Trophoblast cell (in vitro differentiated cells and primary cell): ENCODE results near the gene SP8.
A peak's percentile ranks its signal among the peaks of the same experiment; 100 is the strongest.

Experiments used
- DNase-seq, 2 donors: peaks; one replicate each; pipeline ENCODE4 v3.0.0-alpha.2; 2016
- H2AFZ ChIP-seq: 2 replicates; pipeline ENCODE4 v1.6.1; 2013; ENCODE audit warnings: low read length, moderate library complexity, mild to moderate bottlenecking; ENCODE audit not compliant: insufficient read depth, poor library complexity
- H2AK5ac ChIP-seq: 2 replicates; pipeline ENCODE4 v1.6.1; 2013; ENCODE audit warnings: mild to moderate bottlenecking, low read length
- H2BK120ac ChIP-seq: 2 replicates; pipeline ENCODE4 v1.6.1; 2013; ENCODE audit warnings: low read length, mild to moderate bottlenecking, moderate library complexity; ENCODE audit not compliant: insufficient read depth, poor library complexity
- H2BK12ac ChIP-seq: 2 replicates; pipeline ENCODE4 v1.6.1; 2013; ENCODE audit warnings: mild to moderate bottlenecking, low read length, moderate library complexity
- H2BK5ac ChIP-seq: 2 replicates; pipeline ENCODE4 v1.6.1; 2013; ENCODE audit warnings: low read length, low read depth, moderate library complexity, mild to moderate bottlenecking; ENCODE audit not compliant: poor library complexity
- H3K14ac ChIP-seq: 2 replicates; pipeline ENCODE4 v1.6.1; 2013; ENCODE audit warnings: mild to moderate bottlenecking, low read length
- H3K18ac ChIP-seq: 2 replicates; pipeline ENCODE4 v1.6.1; 2013; ENCODE audit warnings: mild to moderate bottlenecking, low read length
- H3K23ac ChIP-seq: 2 replicates; pipeline ENCODE4 v1.6.1; 2013; ENCODE audit warnings: low read length
- H3K27ac ChIP-seq: 2 replicates; pipeline ENCODE4 v1.5.1; 2013; ENCODE audit warnings: low read depth, mild to moderate bottlenecking, inconsistent platforms, low read length, moderate library complexity
- H3K27me3 ChIP-seq: 2 replicates; pipeline ENCODE4 v1.6.1; 2013; ENCODE audit warnings: inconsistent platforms, mild to moderate bottlenecking, low read length, moderate library complexity; ENCODE audit not compliant: insufficient read depth
- H3K36me3 ChIP-seq, 2 experiments: 1 replicate in 1 of 2; 2 replicates in 1 of 2; pipeline ENCODE4 v1.6.1; 2013; ENCODE audit warnings: low read length in 2 of 2, mild to moderate bottlenecking in 2 of 2, moderate library complexity in 1 of 2; ENCODE audit not compliant: insufficient read depth in 2 of 2, control insufficient read depth in 1 of 2
- H3K4ac ChIP-seq: 2 replicates; pipeline ENCODE4 v1.6.1; 2013; ENCODE audit warnings: low read depth, mild to moderate bottlenecking, low read length, moderate library complexity
- H3K4me1 ChIP-seq, 2 experiments: 1 replicate in 1 of 2; 2 replicates in 1 of 2; pipeline ENCODE4 v1.6.1; 2013; ENCODE audit warnings: low read length in 2 of 2, mild to moderate bottlenecking in 2 of 2, moderate library complexity in 1 of 2; ENCODE audit not compliant: insufficient read depth in 2 of 2, control insufficient read depth in 1 of 2
- H3K4me2 ChIP-seq: 2 replicates; pipeline ENCODE4 v1.6.1; 2013; ENCODE audit warnings: inconsistent platforms, mild to moderate bottlenecking, low read length, moderate library complexity
- H3K4me3 ChIP-seq: 2 replicates; pipeline ENCODE4 v1.5.1; 2013; ENCODE audit warnings: mild to moderate bottlenecking, low read depth, low read length, inconsistent platforms
- H3K79me1 ChIP-seq: one replicate; pipeline ENCODE4 v1.6.1; 2013; ENCODE audit warnings: low read length
- H3K79me2 ChIP-seq: 2 replicates; pipeline ENCODE4 v1.6.1; 2013; ENCODE audit warnings: low read length, mild to moderate bottlenecking; ENCODE audit not compliant: control insufficient read depth, insufficient read depth, poor library complexity
- H3K9ac ChIP-seq: 2 replicates; pipeline ENCODE4 v1.6.1; 2013; ENCODE audit warnings: mild to moderate bottlenecking, low read length
- H3K9me3 ChIP-seq: 2 replicates; pipeline ENCODE4 v1.6.1; 2013; ENCODE audit warnings: low read depth, mild to moderate bottlenecking, control low read depth, inconsistent platforms, low read length; ENCODE audit not compliant: insufficient read depth
- H4K12ac ChIP-seq: 2 replicates; pipeline ENCODE4 v1.6.1; 2013; ENCODE audit warnings: low read depth, mild to moderate bottlenecking, low read length, moderate library complexity
- H4K8ac ChIP-seq: 2 replicates; pipeline ENCODE4 v1.6.1; 2013; ENCODE audit warnings: low read depth, mild to moderate bottlenecking, low read length, moderate library complexity
- H4K91ac ChIP-seq: one replicate; pipeline ENCODE4 v1.6.1; 2013; ENCODE audit warnings: low read depth, mild to moderate bottlenecking, low read length, moderate library complexity
- WGBS: extraction: QIAGEN DNeasy Blood & Tissue Kit; methylation state at CpG from one replicate; pipeline ENCODE4 v1.1.7; 2013; ENCODE audit warnings: missing lambda C conversion rate; ENCODE audit not compliant: insufficient read length, insufficient coverage; ENCODE audit errors: extremely low coverage; 5-methylcytosine and 5-hydroxymethylcytosine counted together

The SP8 gene

DNA sequence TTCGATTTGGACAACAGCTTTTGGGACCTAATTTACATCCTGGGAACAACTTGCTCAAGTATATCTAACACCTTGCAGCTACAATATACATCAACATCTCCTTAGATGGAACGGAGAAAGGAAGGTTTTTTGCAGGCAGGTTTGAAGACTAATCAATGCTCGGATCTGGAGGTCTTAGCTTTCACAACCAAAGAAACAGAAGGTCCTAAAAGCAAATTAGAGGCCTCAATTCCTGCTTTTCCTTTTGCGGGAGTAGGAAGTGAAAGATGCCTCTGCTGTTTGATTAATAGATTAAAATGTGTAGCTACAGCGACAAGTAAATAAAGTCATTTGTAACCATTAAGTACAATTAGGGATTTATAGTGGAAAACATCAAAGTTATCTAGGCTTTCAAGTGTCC, 3.7 kb upstream of the SP8 start:
- no peaks in the 10 kb centered on the region for H3K79me2 ChIP-seq
- no peak overlapping the region for H3K23ac ChIP-seq

DNA sequence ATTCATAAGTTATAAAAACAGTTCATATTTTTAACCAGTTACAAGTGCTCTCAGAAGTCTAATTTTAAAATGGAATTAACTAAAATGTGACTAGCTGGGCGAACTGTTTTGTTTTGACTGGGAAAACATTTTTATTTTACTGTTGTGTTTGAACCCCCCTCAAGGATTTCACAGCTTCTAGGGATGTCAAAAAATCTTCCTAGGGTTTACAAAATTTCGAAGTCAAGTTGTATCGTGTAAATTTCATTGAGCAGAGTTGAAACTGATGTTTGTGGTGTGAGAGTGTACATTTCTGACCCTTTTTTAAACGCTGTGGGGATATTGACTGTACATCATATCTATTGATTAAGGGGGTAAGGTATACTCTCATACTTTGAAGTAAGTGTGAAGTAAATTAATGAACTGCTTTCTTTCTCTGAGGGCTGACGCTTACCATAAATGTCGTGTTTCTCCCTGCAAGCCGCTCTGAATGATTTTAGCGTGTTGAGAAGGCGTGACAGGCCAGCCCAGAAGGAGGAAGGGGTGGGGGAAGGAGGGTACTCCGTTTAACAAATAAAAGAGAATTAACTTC, 1.8 kb upstream of the SP8 start:
- Histone ChIP-seq H3K9ac (no peak overlapping the region), H3K14ac (no peak overlapping the region), H3K4ac (no peak overlapping the region), H3K4me3 (no peak overlapping the region), H3K27ac (no peak overlapping the region), H4K8ac (no peak overlapping the region), H3K79me2 (no peaks in the 10 kb centered on the region), H2BK120ac (no peak overlapping the region), H3K79me1 (no peaks in the 10 kb centered on the region), H3K23ac (no peak overlapping the region), H3K4me2 (no peak overlapping the region), H4K91ac (no peak overlapping the region), H3K18ac (no peak overlapping the region), H3K27me3 (peaks cover 73% of the 10 kb centered on the region), H3K4me1 (peaks cover 14 to 17% of the 10 kb centered on the region in 2 experiments), H2AK5ac (no peak overlapping the region), H3K36me3 (no peaks in the 10 kb centered on the region), H2BK12ac (no peak overlapping the region), H2AFZ (no peak overlapping the region), H4K12ac (no peak overlapping the region), H2BK5ac (no peak overlapping the region), H3K9me3 (peaks cover 9% of the 10 kb centered on the region)
- DNase-seq = no peak
- no CpG with 5 or more reads among the region's 10 CpGs for WGBS

More for the DNA sequence above, 3.7 kb upstream of the SP8 start:
- Histone ChIP-seq H3K9me3 (peaks cover 6% of the 10 kb centered on the region), H2BK5ac (no peak overlapping the region), H3K9ac (no peak overlapping the region), H3K4me3 (no peak overlapping the region), H2AK5ac (no peak overlapping the region), H3K4me1 (peaks cover 7 to 9% of the 10 kb centered on the region in 2 experiments), H3K4me2 (no peak overlapping the region), H2BK12ac (no peak overlapping the region), H3K79me1 (no peaks in the 10 kb centered on the region), H2AFZ (no peak overlapping the region), H3K36me3 (no peaks in the 10 kb centered on the region), H3K27me3 (peaks cover 72% of the 10 kb centered on the region), H3K14ac (no peak overlapping the region), H4K91ac (no peak overlapping the region), H3K18ac (no peak overlapping the region), H2BK120ac (no peak overlapping the region), H4K8ac (no peak overlapping the region), H3K4ac (no peak overlapping the region), H3K27ac (no peak overlapping the region), H4K12ac (no peak overlapping the region)
- no peak for DNase-seq
- WGBS = no CpG with 5 or more reads among the region's 5 CpGs

- Histone ChIP-seq H3K4me3 (no peak overlapping the region), H3K4me2 (no peak overlapping the region), H3K4ac (no peak overlapping the region), H3K36me3 (no peaks in the 10 kb centered on the region), H2BK12ac (no peak overlapping the region), H3K79me2 (no peaks in the 10 kb centered on the region), H2BK5ac (no peak overlapping the region), H3K9ac (no peak overlapping the region), H2BK120ac (no peak overlapping the region), H3K23ac (no peak overlapping the region), H3K27ac (no peak overlapping the region), H2AFZ (no peak overlapping the region), H4K91ac (no peak overlapping the region), H4K8ac (no peak overlapping the region), H2AK5ac (no peak overlapping the region), H3K27me3 (peaks cover 70% of the 10 kb centered on the region), H3K18ac (no peak overlapping the region), H3K9me3 (peaks cover 9% of the 10 kb centered on the region), H3K4me1 (peaks cover 14 to 17% of the 10 kb centered on the region in 2 experiments), H3K79me1 (no peaks in the 10 kb centered on the region), H4K12ac (no peak overlapping the region), H3K14ac (no peak overlapping the region)
- no CpG with 5 or more reads among the region's 21 CpGs for WGBS
- DNase-seq = peak in 1 of 2 donors; percentile 28
Observed at GRCh38 chr7:20787660-20788419, 1.2 kb upstream of the SP8 start.

DNA sequence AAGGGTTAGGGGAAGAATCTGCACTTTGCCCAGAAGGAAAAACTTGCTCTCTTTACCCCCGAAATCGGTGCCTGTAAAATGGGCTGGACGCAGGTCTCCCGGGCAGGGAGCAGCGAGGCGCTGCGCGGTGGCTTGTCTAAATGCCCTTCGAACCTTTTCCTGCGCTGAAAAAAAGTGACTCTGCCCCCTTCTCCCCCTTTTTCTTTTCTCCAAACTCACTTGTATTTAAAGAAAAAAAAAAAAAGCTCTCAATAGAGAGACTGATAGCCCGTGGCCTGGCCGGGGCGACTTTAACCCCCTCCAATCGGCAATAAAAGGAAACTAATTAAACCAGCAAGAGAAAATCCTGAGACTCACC, 286 bp downstream of the SP8 start:
- Histone ChIP-seq H3K79me2 (no peaks in the 10 kb centered on the region), H4K91ac (no peak overlapping the region), H3K4ac (no peak overlapping the region), H3K4me2 (peak overlapping the region; percentile 89), H3K14ac (no peak overlapping the region), H4K8ac (no peak overlapping the region), H2BK5ac (no peak overlapping the region), H3K27ac (no peak overlapping the region), H2AK5ac (no peak overlapping the region), H3K4me3 (no peak overlapping the region), H3K4me1 (peaks cover 14 to 17% of the 10 kb centered on the region in 2 experiments), H3K36me3 (no peaks in the 10 kb centered on the region), H2BK120ac (no peak overlapping the region), H3K18ac (no peak overlapping the region), H2AFZ (no peak overlapping the region), H3K9ac (no peak overlapping the region), H4K12ac (no peak overlapping the region), H3K9me3 (peaks cover 9% of the 10 kb centered on the region), H3K23ac (no peak overlapping the region), H2BK12ac (no peak overlapping the region), H3K27me3 (peaks cover 64% of the 10 kb centered on the region), H3K79me1 (no peaks in the 10 kb centered on the region)
- no CpG with 5 or more reads among the region's 14 CpGs for WGBS
- DNase-seq = peak in 1 of 2 donors; percentile 14
